Hematopoietic multipotent progenitor cell treated with erythropoietin and hydrocortisone succinate and interleukin-3 and kit ligand, for 17 days (in vitro differentiated cells): ENCODE results near the gene C1orf216.
"Not testable (repeated sequence)": the region's sequence is repeated elsewhere in the genome, so short reads cannot be mapped to it uniquely, and the experiment has no call there.

Experiments used
- DNase-seq: peaks from one replicate; pipeline ENCODE4 v3.0.0-alpha.2; 2015; ENCODE audit warnings: low spot score

Gene C1orf216, protein sequence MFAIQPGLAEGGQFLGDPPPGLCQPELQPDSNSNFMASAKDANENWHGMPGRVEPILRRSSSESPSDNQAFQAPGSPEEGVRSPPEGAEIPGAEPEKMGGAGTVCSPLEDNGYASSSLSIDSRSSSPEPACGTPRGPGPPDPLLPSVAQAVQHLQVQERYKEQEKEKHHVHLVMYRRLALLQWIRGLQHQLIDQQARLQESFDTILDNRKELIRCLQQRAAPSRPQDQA

DNA sequence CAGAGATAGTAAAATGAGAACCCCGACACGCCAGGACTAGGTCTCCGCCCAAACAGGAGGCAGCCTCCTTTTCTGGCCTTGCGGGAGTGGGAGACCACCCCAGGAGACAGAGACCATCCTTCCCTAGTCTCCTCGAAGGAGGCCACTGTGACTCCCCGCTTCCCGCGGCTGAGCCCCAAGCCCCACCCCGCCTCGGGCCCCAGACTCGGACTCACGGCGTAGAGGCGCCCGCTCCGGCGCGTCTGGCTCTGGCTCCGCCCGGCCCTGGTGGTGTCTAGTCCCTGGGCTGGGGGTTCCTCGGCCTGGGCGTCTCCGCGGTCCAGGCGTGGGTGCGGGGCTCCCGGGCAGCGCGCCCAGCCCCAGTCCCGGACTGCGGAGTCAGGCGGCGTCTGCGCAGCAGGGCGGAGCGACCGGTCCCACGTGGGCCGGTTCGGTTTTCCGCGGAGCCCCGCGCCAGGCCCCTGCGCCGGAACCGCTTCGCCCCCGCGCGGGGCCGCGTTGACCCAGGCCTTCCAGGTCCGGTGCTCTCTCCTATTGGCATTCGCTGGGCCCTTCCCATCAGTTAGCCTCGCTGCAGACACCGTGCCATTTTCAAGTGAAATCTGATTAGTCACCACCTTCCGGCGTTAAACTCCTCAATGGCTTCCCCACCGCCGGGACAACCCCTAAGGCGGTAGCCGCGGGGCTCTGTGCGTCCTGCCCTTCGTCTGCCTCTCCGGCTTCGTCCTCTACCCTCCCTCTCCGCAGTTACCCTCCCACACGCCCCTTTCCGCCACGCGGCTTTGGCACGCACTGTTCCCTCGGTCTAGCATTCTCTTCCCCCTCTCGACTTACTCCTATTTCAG, at the start of gene C1orf216:
TSS of gene C1orf216 (minus strand) at position 393 of the 845 bp plus-strand sequence. CDS start 2,563 bp downstream, outside the sequence.
- peak; percentile 21 for DNase-seq

- no peak for DNase-seq
Measured at GRCh38 chr1:35764283-35764682, 45.6 kb upstream of the C1orf216 start.

DNA sequence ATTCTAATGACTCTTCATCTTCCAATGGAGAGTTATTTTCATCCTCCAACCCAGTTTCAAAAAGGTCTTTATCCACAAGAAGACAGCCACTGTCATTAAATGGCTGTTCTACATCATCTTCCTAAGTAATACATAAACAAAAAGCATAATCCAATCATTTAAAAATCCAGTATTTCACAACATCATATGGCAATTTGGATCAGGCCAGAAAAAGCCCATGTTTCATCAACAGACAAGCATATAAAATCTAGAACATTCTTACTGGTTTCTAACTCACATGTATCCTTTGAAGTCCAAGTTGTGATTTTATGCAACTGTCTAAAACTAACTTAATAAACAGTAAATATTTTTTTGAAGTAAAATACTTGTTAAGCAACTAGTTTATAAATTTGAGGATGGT, 44.5 kb upstream of the C1orf216 start:
- DNase-seq, result no peak

DNA sequence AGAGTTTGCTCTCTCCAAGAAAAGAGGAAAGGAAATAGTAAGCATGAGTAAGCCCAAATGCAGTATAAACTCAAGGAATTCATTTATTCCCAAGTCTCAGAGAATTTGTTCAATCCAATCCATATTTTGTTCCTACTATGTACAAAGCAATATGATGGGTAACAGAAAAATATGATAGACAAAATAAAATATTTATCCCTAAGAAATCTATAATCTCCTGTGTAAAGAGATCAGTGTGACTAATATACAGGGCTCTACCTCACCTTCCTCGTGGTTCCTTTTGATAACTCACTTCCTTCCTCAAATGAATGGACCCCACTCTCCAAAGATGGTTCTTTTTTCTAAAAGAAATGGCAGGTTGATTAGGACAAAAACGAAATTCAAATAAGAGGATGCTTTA, 43.5 kb upstream of the C1orf216 start:
- DNase-seq, result no peak

- DNase-seq, result no peak
Measured at GRCh38 chr1:35756064-35756463, 37.4 kb upstream of the C1orf216 start.

DNA sequence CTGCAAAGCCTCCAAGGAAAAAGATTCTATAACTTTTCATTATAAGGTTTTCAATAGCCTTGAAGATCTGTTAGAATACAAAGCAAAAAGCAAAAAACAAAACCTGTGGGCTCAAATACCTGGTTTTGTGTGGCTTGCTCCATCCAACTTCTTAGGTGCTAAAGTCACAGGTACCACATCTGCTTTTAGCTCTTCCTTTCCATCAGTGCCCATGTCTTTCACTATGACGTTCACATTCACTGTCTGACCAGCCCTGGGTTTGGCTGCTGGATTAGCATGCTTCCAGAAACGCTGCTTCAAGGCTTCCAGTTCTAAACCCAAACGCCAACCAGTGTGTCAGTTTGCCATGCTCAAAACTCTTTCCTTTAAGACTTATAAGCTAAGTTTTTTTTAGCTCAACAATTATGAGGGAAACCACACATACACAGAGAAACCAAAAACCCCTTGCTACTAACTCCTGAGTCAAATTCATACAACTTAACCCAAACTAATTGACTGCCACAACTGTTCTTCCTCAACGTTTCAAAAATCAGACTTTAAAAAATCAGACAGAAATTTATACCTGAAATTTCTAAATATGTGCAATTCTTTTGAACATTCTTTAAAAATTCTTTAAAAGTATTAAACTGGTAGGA, 35.1 kb upstream of the C1orf216 start:
- DNase-seq, result no peak

- DNase-seq, result no peak
Measured at GRCh38 chr1:35748326-35748725, 29.6 kb upstream of the C1orf216 start.

- DNase-seq, result no peak
Measured at GRCh38 chr1:35745124-35745730, 26.5 kb upstream of the C1orf216 start.

DNA sequence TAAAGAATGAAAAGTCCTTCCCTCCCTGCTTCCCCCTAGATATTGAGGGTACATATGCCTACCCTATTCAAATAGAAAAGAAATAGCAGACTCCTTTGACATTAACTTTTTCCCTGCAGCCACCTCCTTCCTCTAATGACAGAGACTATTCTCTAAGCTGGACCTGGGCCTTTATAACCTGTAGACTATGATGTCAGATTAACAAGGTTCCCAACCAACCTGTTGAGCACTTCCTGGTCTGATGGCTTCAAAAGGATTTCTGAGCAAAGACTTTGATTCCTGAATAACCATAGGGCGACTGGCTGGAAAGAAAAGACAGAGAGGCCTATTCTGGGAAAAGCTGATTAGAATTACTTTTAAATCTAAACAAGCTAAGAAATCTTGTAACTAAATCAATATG, 18.4 kb upstream of the C1orf216 start:
- DNase-seq, result no peak

DNA sequence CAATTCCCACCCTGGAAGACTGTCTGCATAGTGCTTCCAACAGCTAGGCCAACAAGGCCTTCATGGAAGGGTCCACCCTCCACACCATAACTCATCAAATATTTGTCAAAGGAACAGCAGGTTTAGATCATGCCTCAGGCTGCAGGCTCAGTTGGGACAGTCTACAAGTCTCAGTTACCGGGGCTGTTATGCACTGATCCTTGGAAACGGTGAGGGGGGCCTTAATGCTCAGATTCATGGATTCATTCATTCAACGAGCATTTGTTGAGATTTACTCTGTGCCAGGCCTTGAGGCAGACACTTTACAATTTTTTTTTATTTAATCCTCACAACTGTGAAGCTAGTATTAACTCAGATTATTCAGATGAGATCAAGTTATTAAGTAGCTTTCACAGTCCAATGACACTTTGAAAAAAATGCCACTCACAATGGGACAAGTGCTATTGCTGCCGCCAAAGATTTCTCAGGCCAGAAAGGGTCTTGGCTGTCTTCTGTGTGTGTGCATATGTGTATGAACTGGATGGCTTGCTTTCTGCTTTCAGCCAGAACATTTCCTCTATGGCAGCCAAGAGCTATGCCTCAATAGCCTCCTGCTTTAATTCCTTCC, 8.9 kb upstream of the C1orf216 start:
- no peak for DNase-seq

DNA sequence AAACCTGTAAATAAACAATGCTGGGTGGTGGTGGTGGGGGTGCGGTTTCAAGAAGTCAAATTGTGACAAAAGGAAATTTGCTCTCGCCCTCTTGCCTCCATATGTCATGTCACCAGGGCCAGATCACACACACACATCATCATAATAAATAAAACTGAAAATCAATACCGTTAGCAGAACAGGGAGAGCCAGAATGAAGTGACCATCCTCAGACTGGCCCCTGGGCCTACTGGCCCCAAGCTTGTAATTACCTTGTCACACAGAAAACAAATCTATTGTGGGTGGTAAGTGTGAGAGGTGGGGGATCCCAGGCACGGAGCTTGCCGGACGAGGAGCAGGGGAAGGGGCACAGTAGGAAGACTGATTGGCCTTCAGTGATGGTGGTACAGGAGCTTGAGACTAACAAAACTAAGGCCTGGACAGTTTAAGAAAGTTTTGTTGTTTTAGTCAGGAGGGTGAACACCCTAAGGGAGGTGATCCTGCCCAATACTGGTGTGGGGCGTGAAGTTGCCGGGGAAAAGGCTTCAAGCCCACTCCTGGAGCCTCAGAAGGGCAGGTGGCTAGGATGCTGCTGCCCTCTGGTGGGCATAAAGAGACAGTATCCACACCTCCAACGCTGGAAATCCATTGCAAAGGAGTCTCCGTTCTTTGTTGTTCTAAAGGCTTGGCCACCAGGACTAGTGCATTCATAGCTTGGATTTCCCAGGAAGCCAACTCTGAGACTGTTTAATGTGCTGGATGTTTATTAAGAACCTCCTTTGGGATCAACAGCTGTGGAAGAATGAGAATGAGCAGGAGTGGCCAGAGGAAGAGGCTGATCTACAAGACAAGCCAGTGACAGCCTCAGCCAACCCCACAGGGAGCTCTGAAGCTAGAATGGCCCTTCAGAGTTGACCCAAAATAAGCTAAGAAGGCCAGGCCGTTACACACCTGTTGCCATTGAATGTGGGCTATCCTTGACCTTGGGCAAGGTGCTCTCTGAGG, 8.1 kb upstream of the C1orf216 start:
- peak; percentile 63 for DNase-seq

DNA sequence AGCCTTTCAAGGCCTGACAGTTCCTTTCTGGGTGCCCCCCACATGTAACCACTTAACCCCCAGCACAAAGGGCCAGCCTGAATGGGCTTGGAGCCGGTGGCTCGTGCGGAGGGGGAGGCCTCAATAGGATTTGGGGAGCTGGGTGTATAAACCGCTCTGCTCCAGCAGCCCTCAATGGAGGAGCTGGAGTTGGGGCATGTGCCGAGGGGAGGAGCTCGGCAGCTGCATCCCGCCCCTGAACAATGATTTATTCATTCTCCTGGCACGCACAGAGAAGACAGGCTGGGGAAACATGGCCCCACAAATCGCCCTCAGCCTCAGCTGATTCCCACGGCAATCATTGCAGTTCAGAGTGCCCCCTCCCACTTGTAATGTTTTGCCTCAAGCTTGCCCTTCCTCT, 6.9 kb upstream of the C1orf216 start:
- no peak for DNase-seq

- DNase-seq, result no peak
Measured at GRCh38 chr1:35717911-35718476, 690 bp downstream of the C1orf216 start.

DNA sequence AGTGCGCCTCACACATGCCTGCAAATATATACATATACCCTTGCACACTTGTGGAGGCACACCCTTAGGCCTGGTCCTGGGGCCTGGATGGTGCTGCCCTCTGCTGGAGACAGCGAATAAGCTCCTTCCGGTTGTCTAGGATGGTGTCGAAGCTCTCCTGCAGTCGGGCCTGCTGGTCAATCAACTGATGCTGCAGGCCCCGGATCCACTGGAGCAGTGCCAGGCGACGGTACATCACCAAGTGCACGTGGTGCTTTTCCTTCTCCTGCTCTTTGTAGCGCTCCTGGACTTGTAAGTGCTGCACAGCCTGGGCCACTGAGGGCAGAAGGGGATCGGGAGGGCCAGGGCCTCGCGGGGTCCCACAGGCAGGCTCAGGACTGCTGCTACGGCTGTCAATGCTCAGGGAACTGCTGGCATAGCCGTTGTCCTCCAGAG, 3.1 kb downstream of the C1orf216 start:
- peak; percentile 79 for DNase-seq

DNA sequence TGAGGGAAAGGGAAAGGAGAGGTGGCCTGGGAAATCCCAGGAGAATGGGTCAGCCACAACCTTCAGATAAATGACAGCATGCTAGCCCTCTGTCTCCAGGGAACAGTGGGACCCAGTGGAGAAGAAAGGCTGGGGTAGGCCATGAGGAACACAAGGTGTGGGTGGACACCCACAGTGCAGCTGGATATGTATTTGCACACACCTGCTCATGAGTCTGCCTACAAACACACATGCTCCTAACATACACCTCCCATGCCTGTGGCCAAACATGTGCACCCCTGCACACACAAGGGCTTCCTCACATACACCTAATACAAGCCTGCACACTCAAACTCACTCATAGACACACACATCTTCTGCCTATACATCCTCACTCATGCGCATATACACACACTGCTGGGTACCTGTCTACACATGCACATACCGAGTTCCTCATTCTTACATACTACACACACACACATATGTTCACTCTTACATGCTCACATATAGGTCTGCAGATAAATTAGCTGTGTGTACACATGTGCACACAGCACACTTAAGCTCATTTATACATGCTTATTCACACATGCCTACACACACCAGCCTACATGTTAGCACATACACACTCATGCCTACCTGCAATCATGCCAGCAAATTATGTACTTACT, 3.6 kb downstream of the C1orf216 start:
- no peak for DNase-seq

DNA sequence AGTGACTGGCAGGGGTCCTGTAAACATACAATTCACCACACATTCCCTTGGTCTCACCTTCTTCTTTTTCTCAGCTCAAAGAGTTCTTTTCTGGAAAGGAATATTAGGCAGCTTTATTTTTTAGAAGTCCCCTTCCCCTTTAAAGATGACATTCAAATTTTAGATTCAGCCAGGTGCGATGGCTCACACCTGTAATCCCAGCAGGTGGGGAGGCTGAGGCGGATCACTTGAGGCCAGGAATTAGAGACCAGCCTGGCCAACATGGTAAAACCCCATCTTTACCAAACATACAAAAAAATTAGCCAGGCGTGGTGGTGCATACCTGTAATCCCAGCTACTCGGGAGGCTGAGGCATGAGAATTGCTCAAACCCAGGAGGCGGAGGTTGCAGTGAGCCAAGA, 7.6 kb downstream of the C1orf216 start:
- not testable (repeated sequence) for DNase-seq

- no peak for DNase-seq
Measured at GRCh38 chr1:35708952-35709351, 9.7 kb downstream of the C1orf216 start.

DNA sequence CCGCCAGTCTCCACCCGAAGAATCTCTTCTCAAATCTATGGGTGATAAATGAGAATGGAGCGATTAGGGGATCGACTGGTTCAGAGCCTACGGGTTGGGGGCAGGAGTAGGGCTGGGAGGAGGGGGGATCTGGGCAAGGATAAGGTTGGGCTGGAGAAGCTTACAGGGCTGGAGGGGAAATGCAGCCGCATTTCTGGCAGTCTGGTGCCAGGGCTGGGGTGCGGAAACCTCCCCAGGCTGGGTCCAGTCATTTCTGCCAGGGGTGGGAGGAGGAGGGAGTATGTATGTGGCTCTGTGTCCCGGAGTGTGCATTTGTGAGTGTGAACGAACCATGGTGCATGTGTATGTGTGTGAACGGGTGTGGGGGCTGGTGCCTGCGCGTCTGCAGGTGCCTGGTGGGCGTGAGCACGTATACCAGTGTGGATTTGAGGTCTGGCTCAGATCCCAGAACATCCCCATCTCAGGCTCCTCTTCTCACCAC, 10.2 kb downstream of the C1orf216 start:
- no peak for DNase-seq

DNA sequence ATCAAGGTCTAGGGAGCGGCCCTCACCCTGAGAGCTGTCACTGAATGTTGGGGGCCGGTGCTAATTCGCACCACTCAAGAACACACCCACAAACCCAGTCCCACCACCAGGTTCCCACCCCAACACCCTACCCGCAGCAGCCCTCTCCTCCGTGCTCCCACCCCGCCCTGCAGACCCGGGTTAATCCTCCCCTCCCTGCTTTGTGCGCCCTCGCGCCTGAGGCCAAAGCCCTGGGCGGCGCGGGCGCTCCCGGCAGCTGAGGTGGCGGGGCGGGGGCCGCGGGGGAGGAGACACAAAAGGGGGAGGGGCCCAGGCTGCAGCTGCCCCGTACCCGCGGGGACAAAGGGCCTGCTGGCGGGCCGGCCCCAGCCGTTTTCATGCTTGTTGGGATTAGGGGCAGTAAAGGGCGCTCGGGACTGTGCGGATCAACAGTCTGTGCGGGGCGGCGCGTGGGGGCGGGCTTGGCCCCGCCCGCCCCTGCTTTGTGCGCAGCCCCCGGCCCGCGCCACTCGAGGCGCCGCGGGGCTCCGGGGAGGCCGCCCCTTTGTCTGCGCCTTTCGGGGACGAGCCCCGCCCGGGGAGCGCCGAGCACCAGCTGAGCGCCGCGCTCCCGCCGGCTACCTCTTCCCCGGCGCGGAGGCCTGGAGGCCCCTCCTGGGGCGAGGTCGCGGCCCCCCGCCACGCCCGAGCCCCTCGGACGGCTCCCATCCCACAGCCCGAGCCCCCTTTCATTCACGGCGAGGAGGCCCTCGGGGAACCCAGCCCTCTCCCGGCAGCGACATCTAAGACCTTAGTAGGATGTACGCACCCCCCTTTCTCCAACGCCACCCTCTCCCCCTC, 10.9 kb downstream of the C1orf216 start:
- DNase-seq, result no peak
